NCI-H1092 (cell line): ENCODE results near the gene NID2.

ENCODE experiments used
- DNase-seq: peaks from one replicate; lab custom pipeline; 2025; lab: John Stamatoyannopoulos, UW

Gene NID2

DNA sequence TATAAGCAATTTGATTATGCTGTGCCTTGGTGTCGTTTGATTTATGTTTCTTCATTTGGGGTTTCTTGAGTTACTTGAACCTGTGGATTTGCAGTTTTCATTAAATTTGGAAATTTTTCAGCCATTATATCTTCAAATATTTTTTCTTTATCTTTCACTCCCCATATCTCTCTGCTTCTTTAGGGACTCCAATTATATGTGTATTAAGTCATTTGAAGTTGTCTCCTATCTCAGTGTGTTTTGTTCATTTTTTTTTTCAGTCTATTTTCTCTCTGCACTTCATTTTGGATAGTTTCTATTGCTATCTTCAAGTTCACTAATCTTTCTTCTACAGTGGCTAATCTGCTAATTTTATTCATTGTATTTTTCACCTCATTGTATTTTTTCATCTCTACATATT, 108.9 kb downstream of the NID2 start:
- no peak for DNase-seq

DNA sequence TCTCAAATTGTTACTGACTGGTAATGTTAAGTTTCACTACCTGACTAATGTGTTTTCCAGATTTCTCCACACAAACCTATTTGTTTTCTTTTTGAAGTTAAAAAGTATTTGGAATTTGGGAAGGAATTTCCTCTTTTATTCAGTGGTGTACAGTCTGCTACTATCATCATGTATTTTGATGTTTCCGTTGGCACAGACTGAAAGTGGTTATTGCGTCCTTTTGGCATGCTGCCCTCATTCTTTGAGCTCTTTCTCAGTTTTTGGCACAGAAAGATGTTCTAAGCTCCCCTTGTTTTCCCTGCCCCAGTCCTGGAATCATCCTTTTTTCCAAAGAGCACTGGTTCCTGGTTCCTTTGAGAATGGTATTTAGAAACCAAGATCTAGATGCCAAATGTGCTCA, 110.9 kb downstream of the NID2 start:
- DNase-seq, result no peak
